AG04450 (cell line): ENCODE measurements around the gene TEX2. TPM values are rescaled to one million over a fixed set of nuclear protein-coding genes. Genes with fewer than 3 reads are reported as not detected.

Experiments used
- CTCF ChIA-PET: fragments of 300-600, 350-600 bp; formaldehyde crosslinking; extraction: SDS; loops from one replicate; lab custom pipeline; 2022; ENCODE audit warnings: antibody characterized with exemption, inconsistent platforms; lab: Charles Lee
- POLR2A ChIA-PET: fragments of 350-600 bp; formaldehyde crosslinking; extraction: SDS; loops from one replicate; lab custom pipeline; 2021; ENCODE audit warnings: antibody characterized with exemption, inconsistent platforms; lab: Yijun Ruan, JAX
- DNase-seq: peaks from one replicate; pipeline ENCODE4 v3.0.0-alpha.2; 2011; ENCODE audit warnings: low read depth, low spot score
- H3K27ac ChIP-seq: one replicate; pipeline ENCODE4 v1.5.1; 2012; ENCODE audit warnings: low read depth, low read length, control low read depth
- H3K27me3 ChIP-seq: one replicate; pipeline ENCODE4 v1.6.0; 2012; ENCODE audit warnings: low read length; ENCODE audit not compliant: control insufficient read depth, insufficient read depth
- H3K4me3 ChIP-seq: 2 replicates; pipeline ENCODE4 v1.5.1; 2011; ENCODE audit warnings: mild to moderate bottlenecking, low read depth, low read length, control low read depth
- H3K9me3 ChIP-seq: 2 replicates; pipeline ENCODE4 v1.5.1; 2012; ENCODE audit warnings: low read length; ENCODE audit not compliant: control insufficient read depth, insufficient read depth
- polyA plus RNA-seq: library from polyadenylated mRNA; depleted of rRNA; stranded (reverse); fragments of >200 nt; gene quantifications from 2 replicates; pipeline ENCODE4 v1.2.3, GENCODE V29; 2011
- TF ChIP-seq, protein P1 (sequence below): IDR thresholded peaks from 2 replicates; pipeline ENCODE4 v1.5.1; 2011; ENCODE audit warnings: low read depth, low read length, control low read depth, inconsistent platforms

TEX2 gene
- polyA plus RNA-seq, 1 experiment, result 27.9 TPM

DNA sequence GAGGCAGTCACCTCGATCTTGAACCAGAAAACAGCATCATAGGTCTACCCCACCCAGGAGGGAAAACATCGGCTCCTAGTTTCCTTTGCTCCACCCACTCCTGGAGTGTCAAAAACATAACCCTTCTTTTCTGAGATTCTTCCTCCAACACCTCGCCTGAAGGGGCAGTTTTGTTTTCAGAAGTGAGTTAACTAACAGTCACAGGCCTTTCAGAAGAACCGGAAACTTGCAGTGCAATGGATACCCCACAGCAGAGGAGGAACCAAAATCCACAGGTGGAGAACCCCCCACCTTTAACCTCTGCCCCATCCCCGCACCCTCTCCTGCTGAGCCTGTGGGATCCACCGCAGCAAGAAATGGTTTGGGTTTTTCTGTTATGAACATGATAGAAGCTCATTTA, 7.8 kb upstream of the TEX2 start:
- Histone ChIP-seq H3K4me3 (no peak overlapping the region), H3K27me3 (peaks cover 27% of the 10 kb centered on the region), H3K27ac (no peak overlapping the region), H3K9me3 (peaks cover 11% of the 10 kb centered on the region; the same call in 1 of the 2 replicates)
- DNase-seq, result no peak
- ChIA-PET POLR2A (no interaction called here), CTCF (interaction anchor here (0.9 kb wide), 1 partner anchor 137 kb away, joined by 5 read pairs; no protein-coding TSS in a partner anchor)
- TF ChIP-seq, protein P1, sequence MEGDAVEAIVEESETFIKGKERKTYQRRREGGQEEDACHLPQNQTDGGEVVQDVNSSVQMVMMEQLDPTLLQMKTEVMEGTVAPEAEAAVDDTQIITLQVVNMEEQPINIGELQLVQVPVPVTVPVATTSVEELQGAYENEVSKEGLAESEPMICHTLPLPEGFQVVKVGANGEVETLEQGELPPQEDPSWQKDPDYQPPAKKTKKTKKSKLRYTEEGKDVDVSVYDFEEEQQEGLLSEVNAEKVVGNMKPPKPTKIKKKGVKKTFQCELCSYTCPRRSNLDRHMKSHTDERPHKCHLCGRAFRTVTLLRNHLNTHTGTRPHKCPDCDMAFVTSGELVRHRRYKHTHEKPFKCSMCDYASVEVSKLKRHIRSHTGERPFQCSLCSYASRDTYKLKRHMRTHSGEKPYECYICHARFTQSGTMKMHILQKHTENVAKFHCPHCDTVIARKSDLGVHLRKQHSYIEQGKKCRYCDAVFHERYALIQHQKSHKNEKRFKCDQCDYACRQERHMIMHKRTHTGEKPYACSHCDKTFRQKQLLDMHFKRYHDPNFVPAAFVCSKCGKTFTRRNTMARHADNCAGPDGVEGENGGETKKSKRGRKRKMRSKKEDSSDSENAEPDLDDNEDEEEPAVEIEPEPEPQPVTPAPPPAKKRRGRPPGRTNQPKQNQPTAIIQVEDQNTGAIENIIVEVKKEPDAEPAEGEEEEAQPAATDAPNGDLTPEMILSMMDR, result no peak

- TF ChIP-seq, protein P1, result no peak
- Histone ChIP-seq H3K4me3 (no peak overlapping the region), H3K27ac (no peak overlapping the region), H3K9me3 (peaks cover 11% of the 10 kb centered on the region; the same call in 1 of the 2 replicates), H3K27me3 (peaks cover 27% of the 10 kb centered on the region)
- ChIA-PET POLR2A (no interaction called here), CTCF (interaction anchor here (0.6 to 1.1 kb wide), 2 partner anchors 48 to 358 kb away, joined by 3 to 4 read pairs; no protein-coding TSS in a partner anchor)
- DNase-seq, result no peak
These were observed 6.9 kb upstream of the TEX2 start for GRCh38 chr17:64269687-64270649.

DNA sequence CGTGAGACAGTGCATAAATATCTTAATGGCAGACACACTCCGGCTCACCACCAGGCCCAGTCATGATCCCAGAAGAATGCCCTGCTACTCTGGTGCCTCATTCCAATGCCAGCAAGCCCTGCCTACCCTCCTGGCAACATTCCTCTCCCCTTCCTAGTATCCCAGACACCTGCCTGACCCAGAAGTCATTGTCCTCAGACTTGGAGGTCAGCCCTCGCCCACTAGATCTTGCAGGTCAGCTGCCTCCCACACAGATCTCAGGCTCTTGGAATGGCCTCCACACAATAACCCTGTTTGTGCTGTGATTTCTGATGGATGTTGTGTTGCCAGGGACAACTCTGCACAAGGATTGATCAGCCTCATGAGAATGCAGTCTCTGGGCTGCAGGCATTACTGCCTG, 1.8 kb upstream of the TEX2 start:
- peaks cover 25% of the 10 kb centered on the region for H3K27me3 ChIP-seq
- TF ChIP-seq, protein P1, result no peak
- H3K27ac ChIP-seq, result no peak overlapping the region
- no peaks in the 10 kb centered on the region; the same call in 1 of the 2 replicates for H3K9me3 ChIP-seq
- POLR2A ChIA-PET, result no interaction called here
- no peak for DNase-seq
- H3K4me3 ChIP-seq, result no peak overlapping the region
- CTCF ChIA-PET, result no interaction called here

DNA sequence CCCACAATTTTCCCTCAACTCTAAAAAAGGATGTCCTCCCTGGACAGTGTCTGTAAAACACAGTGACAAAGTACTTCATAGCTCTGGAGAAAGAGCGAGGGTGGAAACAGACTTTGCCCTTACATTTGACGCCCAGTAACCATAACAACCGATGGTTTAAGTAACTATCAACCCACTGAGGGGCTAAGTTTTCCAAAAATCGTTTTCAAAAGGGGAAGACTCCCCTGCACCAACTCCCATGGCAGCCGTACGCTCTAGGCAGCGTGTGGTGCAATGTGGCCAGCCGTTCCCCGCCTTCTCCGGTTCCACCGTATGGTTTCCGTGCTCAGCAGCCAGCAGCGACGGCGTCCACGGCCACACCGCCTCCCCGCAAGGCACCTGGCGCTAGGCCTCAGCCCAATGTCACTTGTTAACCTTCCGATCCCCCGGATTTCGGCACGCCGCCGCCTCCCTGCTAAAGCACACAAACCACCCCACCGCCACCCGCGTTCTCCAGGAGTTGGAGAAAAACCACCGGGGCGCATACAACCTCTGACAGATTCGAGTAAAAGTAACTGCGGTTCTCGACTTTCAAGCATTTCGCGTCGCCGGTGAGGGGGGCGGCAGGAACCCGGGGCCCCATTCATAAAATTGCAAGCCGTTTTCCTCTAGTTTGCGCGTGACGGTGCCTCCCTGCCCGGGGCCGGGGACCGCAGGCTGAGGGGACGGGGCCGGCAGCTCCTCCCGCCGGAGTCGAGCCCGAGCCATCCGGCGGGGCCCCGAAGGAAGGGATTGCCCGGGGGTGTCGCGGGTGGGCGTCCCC, 661 bp downstream of the TEX2 start:
- TF ChIP-seq, protein P1, result no peak
- no peak for DNase-seq
- Histone ChIP-seq H3K4me3 (peak overlapping the region; percentile 79), H3K27me3 (peaks cover 10% of the 10 kb centered on the region), H3K9me3 (no peaks in the 10 kb centered on the region; the same call in 1 of the 2 replicates), H3K27ac (no peak overlapping the region)
- CTCF ChIA-PET, result interaction anchor here (0.6 to 1.4 kb wide), 3 partner anchors 20 to 232 kb away, joined by 3 to 5 read pairs (median 4); no protein-coding TSS in a partner anchor
- POLR2A ChIA-PET, result interaction anchor here (1.0 to 1.8 kb wide), 4 partner anchors 21 to 117 kb away, joined by 4 to 9 read pairs (median 5); no protein-coding TSS in a partner anchor
